GM19463 (cell line): ENCODE results near the gene ROBO2.

ENCODE experiments used
- ATAC-seq: cut with Tn5 transposase; IDR thresholded peaks from one replicate; pipeline ENCODE4 v1.9.1; 2021; ENCODE audit warnings: mild to moderate bottlenecking, moderate library complexity; ENCODE audit not compliant: unreplicated experiment

ROBO2 gene

DNA sequence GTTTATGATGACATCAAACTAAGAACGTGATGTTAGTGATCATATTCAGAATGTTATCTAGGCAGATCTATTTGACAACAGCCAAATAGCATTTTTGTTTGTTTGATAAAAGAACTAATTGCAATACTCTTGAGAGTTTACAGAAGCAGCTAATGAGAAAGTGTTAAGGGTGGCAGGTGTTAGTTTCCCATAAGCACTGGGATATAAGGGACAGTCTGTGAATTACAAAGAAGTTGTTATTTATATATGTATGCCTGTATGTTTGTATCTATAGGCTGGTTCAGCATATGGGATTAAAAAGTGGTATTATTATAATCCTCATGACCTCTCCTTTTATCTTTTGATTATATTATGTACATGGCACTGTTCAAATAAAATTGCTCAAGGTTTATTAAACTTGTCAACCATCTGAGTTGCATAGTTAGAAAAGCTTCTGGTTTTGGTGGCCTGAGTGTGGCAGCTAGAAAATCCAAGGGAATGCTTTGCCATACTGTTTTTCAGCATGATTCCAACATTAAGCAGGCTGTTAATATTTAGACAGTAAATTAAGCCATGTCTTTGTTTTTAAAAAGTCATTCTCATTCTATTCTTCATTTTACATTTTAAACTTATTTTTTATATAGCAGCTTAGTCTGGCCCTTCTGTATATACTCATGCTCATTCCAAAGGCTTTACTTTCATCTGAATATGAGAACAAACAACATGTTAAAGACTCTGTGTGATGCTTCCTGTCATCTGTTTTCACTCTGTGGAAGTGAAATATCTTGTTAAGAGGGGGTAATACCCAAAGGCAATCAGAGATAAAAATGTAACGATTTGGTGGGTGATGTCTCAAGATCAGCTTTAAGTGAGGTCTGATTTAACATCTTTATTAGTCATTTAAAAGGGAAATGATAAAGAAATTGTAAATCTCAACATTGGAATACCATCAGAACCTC is 13.1 kb downstream of the ROBO2 start:
- no peak for ATAC-seq

DNA sequence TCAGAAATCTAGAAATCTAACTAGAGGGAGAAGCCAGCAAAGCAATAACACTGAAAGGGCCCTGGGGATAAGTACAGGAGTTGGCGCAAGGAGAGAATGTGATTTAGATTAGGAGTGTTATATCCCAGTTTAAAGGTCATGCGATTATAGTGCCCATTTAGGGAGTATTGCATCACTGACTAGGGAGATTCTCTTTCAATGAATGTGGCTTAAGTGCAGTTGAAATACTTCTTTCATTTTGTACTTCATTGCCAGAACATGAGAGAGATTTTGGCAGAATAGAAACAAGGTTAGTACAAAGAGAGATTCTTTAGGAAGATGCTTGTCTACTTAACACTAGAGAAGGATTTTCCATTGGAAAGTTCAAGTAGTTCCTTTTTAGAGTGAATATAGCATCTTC is 13.9 kb downstream of the ROBO2 start:
- no peak for ATAC-seq

DNA sequence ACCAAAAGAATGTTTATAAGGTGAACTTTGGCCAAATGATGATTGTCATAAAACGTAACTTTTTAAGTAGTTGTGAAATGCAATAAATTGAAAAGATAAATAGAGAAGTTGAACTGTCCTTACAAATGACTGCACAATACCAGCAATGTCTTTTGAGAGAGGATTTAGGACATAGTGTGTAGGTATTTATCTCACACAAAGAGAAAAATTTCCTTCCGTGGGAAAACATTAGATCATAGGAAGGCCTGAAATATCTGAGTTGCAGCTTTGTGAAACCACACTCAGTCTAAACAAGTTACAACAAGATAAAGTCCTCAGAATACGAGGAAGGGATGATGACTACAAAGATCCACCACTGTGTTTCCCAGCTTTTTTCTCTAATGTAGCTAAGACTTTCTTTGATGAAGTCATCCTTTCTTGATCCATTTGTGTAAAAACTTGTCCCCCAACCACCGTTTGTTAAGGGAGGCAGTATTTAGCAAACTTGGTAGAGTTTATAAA is 16.0 kb downstream of the ROBO2 start:
- no peak for ATAC-seq

DNA sequence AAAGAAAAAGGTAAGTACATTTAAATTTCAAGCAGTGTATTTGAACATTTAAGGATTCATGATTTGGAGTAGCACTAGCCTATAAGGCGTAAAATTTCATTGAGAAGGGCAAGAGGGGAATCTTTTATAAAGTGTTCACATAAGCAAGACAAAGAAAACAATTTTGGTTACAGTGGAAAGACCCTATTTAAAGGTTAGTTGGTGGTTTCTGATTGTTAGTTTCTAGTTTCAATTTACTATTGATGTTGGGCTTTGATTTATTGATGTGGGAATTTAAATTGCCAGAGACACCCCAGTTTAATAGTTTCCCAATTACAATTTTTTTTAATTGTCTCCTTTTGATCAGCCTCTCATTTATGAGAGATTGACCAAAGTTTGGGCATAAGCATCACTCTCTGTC is 19.5 kb downstream of the ROBO2 start:
- ATAC-seq, result no peak

DNA sequence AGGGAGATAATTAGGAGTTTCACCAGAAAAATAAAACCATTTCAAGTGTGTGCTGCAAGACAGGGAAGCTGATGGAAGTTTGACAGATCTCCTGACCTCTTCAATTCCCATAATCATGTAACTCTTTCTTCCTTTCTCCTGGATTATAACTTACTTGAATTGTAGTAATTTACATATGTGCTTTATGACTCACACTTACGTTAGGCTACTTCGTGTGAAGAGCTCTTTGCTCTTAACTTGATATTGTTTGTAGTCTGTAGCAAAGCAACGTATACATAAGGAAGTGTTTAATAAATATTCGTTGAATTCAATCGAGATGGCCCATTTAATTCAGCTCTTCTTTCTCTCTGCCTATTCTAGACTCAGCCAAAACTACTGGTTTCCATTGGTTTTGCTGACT is 23.5 kb downstream of the ROBO2 start:
- no peak for ATAC-seq

DNA sequence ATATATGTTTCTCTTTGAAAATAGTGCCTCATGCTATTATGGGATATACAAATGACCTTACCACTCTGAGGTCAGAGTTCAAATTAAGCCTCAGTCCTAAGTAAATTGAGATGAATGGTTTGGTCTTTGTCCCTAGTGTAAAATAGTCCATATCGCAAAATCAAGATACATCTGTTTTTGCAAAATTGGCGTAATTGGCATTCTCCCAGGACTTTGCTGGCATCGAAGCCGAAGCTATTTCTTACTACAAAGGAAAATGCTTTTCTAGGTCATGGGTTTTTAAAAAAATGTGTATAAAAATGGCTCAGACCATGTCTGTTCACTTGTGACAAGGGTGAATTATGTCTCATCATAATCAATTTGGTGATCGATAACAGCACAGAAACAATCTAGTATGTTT is 25.9 kb downstream of the ROBO2 start:
- ATAC-seq, result no peak

DNA sequence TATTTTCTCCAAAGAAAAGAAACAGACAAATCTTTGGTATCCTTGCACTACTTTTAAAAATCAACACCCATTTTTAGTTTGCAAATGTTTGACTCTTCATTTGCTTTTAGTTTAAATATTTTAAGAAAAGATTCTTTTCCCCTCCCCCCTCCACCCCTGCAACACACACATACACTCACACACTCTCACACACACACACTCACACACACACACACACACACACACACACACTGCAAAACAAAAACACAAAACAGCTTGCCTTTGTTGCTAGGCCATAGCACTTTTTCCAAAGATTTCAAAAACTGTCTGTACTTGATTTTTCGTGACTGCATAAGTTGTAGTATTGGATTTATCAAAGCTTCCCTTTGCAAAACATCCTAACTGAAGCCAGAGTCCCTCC is 26.9 kb downstream of the ROBO2 start:
- no peak for ATAC-seq

DNA sequence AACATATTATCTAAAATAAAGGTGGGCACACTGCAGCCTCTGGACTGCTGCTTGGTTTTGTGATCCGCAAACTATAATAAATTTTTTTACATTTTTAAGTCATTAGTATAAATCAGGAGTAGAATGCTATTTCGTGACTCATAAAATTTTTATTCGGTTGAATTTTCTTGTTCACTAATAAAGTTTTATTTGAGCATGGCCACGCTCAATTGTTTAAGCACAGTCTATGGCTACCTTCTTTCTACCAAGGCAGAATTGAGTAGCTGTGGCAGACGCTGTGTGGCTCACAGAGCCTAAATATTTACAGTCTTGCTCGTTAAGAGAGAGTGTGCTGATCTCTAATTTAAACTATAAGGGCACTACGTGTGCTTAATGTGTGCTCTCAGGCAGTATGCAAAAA is 28.9 kb downstream of the ROBO2 start:
- no peak for ATAC-seq

DNA sequence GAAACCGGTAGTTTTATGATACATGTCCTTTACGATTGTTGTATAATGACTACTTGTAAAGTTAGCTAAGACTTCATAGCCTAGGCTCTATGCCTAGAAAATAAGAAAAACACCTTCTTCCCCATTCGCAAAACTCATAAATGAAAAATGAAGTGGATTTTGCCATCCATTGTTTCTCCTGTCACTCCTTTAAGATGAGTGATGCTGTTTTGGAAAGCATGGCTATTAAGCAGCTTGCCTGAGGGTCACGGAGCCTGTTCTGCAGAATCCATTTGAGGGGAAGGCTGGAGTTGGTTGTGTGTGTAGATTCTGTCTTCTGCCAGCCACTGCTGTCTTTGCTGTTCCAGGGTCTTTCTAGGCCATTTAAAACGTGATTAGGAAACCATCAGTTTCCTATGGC is 31.5 kb downstream of the ROBO2 start:
- ATAC-seq, result no peak

DNA sequence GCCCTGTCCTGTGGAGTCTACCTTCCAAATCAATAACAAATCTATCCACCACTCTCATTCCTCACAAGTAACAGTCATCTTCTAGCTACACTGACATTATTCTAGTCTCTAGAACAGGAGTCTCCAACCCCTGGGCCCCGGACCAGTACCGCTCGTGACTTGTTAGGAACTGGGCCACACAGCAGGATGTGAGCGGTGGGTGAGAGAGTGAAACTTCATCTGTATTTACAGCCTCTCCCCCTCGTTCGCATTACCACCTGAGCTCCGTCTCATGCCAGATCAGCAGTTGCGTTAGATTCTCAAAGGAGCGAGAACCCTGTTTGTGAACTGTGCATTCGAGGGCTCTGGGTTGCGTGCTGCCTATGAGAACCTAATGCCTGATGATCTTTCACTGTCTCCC is 31.9 kb downstream of the ROBO2 start:
- no peak for ATAC-seq

DNA sequence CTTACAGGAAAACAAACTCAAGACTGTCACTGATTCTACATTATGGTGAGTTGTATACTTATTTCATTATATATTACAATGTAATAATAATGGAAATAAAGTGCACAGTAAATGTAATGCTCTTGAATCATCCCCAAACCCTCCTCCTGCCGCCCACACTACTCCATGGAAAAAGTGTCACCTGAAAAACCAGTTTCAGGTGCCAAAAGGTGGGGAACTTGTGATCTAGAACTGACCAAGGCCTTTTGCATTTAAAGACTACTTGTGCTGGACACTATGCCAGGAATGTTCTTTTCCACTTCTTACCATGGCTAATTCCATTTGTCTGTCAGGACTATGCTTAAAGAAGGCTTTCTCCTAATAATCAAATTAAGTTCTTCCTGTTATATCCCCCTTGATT is 32.3 kb downstream of the ROBO2 start:
- no peak for ATAC-seq

DNA sequence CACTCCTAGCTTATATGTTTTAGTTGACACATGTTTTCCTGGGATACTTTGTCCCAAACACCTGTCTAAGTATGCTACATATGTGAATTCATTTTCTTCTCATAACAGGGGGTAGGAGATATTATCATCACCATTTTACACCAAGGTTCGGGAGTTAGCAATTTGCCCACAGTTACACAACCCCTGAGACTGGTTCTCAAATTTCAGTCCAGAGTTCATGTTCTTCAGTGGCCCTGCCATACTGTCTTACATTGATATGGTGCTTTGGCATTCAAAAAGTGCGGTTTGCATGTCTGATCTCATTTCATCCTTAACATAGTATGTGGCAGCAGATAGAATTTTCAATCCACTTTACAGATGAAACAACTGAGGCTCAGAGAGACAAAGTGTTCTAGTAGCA is 38.4 kb downstream of the ROBO2 start:
- no peak for ATAC-seq

DNA sequence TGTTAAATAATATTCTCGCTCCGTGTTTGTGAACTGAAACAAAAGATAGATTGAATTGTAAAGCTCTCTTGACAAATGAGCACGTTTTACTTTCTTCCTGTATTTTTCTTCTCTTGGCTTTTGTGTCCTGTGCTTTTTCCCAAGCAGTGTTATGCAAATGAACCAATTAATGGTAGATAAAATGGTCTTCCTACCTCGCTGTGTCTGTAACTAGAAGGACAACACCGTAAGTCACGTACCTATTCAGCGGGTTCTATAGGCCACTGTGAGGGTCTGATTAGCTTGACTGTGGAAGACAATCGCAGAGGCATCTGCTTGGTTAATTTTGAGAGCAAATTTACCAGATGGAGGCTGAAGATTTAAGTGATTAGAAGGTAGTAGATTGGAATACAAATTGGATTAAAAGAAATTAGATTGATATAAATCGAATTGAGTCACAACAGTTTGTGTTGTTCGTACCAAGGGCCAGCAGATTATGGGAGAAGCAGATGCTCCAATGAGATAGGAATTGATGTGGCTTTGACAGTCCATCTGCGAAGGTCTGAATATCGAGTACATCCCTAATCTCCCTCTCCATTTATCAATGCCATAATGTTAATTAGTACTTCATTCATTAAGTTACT is 40.2 kb downstream of the ROBO2 start:
- no peak for ATAC-seq

DNA sequence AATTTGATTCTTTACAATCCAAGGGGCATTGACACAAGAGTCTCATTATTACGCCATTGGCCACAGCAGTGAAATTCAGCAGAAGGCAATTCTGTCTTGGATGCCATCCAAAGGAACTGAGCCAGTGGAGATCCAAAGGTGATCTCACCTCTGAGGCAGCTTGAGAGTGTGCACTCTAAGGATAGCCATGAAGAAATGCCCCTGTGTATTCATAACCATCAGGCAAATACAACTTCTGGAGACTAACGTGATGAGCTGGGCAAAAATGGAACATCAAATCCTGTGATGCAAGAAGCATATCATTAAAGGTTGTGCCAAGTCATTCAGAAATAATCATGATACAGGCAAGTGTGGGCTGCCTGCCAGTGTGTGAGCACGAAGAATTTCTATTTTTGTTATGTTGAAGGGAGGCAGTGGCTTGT is 41.4 kb downstream of the ROBO2 start:
- no peak for ATAC-seq

DNA sequence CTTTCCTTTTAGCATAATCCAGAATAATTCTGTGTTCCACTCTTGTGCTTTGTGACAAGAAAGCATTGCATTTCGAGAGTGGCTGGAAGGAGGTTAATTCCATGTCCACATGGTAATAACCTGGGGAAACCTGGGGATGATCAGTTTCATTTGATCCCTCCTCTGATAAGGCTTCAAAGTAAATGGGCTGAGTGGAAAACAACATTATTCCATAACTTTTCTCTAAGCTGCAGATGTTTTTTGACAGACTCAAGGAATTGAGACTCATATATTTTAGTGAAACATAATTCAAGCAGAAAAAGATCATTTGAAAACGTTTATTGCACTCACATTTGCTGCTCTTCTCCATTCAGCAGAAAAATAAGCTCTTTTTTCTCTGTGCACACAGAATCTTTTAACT is 44.6 kb downstream of the ROBO2 start:
- no peak for ATAC-seq

DNA sequence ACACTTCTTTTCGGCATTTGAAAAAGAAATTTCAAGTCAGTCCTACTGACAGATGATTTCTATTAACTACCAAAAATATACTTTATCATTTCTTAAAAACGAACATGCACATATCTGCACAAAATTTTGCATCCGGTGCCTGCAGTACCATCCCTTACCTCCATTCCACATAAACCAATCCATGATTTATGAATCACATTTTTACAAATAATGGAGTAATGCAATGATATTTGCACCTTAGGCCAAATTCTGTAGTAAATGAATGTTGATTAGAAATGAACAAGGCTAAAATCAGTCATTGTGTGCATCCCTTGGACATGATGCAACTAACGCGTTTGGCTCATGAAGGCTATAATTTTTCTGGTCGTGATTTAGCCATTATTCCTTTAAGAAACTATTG is 46.5 kb downstream of the ROBO2 start:
- ATAC-seq, result no peak

DNA sequence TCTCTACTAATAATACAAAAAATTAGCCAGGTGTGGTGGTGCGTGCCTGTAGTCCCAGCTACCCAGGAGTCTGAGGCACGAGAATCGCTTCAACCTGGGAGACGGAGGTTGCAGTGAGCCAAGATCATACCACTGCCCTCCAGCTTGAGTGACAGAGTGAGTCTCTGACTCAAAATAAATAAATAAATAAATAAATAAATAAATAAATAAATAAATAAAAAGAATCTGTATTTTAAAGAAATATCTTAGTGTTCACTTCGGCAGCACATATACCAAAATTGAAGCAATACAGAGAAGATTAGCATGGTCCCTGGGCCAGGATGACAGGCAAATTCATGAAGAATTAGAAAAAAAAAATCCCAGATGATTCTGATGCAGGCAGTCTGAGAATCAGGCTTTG is 51.9 kb downstream of the ROBO2 start:
- no peak for ATAC-seq

DNA sequence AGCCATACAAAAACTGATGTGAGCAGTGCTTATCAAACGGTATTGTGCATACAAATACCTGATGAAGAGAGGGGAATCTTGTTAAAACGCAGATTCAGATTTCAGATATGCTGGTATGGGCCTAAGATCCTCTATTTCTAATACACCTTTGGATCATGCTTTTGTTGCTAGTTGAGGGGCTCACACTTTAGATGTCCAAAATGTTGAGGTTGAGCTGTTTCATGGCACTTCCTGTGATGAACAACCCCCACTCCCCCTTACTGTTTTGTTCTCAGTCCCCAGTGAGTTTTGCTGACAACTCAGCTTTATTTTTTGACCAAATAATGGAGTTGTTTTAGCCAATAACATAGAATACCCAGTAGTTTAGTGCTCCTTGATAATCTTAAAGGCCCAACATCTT is 53.2 kb downstream of the ROBO2 start:
- no peak for ATAC-seq

DNA sequence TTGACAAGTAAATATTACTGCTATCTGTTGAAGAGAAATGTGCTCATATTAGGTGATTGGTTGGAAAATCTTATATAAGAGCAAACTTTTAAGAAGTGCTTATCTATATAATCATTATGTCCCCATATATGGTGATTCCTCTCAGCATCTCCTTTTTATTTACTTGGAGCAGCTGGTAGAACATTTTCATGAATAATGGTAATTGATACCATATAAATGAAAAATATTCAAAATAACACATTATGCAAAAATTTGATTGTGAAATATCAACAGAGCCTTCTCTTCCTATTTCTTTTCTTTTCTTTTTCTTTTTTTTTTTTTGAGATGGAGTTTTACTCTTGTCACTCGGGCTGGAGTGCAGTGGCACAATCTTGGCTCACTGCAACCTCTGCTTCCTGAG is 56.2 kb downstream of the ROBO2 start:
- ATAC-seq, result no peak

DNA sequence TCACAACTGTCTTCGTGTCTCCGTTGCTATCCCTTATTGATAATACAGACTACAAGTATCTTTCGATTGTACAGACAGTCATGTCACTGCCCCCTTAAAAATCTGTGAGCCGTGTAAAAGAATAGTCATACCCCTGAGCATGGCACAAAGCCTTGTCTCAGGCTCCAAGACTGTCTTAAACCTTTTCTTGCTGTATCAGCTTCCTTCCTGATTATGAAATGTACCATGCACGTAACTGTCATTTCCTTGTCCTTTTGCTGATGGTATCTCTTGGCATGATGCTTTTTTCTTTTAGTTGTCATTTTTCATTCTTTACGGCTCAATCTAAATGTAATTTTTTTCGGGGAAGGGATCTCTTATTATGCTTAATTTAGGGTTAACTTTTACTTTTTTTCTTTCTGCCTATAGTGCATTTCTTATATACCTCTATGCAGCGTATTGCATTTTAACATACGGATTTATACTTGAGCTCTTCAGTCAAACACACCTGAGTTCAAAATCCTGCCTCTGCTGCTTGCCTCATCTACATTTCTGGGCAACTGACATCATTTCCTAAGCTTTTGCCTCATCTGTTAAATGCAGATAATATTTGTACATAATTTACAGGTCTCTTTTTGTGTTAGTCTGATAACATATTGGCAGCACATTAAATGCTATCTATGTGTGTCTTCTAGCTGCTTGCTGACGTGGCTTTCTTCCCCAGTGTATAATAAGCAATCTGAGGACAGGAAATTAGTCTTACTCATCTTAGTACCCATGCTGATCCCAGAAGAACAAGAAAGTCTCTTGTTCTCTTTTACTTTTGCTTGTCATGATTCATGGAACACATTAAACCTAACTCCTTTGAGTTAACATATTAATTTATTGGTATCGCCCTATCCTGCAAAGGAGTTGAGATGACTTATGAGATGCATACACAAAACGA is 57.3 kb downstream of the ROBO2 start:
- ATAC-seq, result no peak
